Hypothalamus (tissue), 51 donors: ENCODE results near the gene PRAMEF12.
"Not testable (repeated sequence)": the region's sequence is repeated elsewhere in the genome, so short reads cannot be mapped to it uniquely, and the experiment has no call there.

ENCODE experiments used
- DNase-seq, 51 donors: peaks; one replicate each; lab custom pipeline; 2025; lab: John Stamatoyannopoulos, UW

Gene PRAMEF12

DNA sequence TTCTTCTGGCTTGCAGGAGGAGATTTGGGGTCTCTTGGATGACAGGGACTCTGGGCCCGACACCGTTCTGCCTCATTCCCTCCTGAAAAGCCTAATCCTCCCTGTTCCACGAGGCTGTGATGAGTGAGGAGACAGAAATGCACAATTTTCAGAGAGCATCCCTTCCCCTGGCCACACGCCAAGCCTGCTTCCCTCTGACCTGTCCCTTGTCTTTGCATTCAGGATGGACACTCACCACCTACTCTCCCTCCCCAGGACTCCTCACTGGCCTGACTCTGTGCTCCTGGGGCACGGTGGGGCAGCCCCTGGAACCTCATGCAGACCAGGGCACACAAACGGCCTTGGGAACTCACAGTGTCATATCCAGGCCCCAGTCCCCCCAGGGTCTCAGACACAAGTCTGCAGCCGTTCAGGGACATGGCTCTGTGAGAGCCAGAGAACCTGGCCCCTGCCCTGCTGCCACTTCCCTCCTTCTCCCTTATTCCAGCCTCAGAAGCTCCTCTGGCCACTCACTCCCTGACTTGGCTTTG is 3.5 kb upstream of the PRAMEF12 start:
- no peak for DNase-seq

- DNase-seq, result no peak
Measured at GRCh38 chr1:12770620-12771019, 2.9 kb upstream of the PRAMEF12 start.

GRCh38 chr1:12771186-12771585 is 2.4 kb upstream of the PRAMEF12 start:
- no peak for DNase-seq

DNA sequence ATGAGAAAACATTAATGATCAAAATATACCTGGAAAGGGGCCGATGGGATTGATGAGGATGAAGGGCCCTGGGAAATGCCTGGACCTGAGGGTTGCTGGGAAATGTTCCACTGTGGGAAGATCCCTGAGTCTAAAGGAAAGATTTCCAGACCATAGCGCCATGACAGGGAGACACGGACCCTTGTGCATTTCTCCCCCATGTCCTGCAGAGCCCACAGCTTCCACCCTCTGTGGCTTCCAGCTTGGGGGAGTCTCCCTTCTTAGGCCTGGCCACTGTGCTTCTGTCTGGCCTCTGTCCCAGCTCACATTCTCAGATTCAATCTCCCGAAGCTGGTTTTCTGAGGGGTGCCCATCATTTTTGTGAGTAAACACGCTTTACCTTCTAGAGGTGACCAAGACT is 1.0 kb upstream of the PRAMEF12 start:
- DNase-seq, result no peak

DNA sequence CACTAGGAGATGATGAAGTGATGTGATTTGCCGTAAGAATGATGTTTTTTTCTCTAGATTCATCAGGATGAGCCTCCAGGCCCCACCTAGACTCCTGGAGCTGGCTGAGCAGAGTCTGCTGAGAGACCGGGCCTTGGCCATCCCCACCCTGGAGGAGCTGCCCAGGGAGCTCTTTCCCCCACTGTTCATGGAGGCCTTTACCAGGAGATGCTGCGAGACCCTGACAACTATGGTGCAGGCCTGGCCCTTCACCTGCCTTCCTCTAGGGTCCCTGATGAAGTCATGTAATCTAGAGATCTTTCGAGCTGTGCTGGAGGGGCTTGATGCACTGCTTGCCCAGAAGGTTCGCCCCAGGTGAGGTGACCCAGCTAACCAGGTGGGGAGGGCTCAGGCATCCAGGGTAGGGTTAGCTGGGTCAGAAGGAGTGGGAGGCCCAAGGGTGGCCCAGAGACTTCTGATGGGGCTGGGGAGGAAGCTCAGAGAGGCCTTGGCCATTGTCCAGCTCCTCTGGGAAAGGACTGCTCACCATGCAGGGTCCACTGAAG is 1.3 kb downstream of the PRAMEF12 start:
- no peak for DNase-seq

DNA sequence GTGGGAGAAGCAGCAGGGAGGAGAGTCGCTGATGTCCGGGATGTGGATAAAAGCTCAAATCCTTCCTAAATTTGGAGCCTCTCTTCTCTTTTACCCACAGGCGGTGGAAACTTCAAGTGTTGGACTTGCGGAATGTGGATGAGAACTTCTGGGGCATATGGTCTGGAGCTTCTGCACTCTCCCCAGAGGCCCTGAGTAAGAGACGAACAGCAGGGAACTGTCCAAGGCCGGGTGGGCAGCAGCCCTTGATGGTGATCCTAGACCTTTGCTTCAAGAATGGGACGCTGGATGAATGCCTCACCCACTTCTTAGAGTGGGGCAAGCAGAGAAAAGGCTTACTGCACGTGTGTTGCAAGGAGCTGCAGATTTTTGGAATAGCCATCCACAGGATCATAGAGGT is 1.9 kb downstream of the PRAMEF12 start:
- DNase-seq, result no peak

DNA sequence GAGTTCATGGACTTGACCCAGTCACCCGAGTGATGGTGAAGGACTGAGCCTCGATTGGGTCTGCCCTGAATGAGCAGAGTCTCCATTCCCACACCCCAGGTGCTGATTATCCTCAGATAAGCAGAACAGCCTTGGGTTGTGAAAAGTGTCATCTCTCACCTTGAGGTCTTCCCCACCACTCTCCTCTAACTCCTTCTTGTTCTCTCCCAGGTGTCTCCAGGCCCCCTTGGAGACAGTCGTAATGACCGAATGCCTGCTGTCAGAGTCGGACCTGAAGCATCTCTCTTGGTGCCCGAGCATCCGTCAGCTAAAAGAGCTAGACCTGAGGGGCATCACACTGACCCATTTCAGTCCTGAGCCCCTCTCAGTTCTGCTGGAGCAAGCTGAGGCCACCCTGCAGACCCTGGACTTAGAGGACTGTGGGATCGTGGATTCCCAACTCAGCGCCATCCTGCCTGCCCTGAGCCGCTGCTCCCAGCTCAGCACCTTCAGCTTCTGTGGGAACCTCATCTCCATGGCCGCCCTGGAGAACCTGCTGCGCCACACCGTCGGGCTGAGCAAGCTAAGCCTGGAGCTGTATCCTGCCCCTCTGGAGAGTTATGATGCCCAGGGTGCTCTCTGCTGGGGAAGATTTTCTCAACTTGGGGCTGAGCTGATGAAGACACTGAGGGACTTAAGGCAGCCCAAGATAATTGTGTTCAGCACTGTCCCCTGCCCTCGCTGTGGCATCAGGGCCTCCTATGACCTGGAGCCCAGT is 3.4 kb downstream of the PRAMEF12 start:
- DNase-seq, result no peak

- DNase-seq, result no peak
Measured at GRCh38 chr1:12778061-12778460, 4.5 kb downstream of the PRAMEF12 start.

- DNase-seq, result no peak
Measured at GRCh38 chr1:12778907-12779306, 5.4 kb downstream of the PRAMEF12 start.

DNA sequence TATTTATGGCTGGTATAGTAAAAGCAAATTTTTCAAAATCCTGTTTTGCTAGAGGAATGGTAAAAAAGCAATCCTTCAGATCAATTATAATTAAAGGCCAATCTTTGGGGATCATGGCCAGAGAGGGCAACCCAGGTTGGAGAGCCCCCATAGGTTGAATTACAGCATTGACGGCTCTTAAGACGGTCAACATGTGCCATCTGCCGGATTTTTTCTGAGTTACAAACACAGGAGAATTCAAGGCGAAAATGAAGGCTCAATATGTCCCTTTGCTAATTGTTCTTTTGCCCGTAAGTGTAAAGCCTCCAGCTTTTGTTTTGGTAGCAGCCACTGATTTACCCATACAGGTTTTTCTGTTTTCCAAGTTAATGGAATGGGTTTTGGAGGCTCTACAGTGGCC is 8.0 kb downstream of the PRAMEF12 start:
- not testable (repeated sequence) for DNase-seq

DNA sequence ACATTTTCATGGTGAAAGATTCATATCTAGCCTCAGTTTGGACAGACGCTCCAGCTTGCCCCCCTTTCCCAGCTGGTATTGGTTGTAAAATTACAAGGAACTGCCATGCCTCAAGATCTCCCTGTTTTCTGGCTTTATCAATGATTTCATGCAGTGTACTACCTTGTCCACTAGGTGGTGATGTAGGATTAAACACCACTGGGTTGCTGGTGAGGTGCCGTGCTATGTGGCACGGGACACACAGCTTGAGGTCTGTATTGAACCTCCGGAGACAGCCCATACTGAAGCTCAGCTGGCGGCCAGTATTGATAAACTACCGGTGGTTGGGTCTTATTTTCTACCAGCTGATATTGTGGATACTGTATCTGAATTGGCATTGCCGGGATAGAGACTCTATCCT is 10.2 kb downstream of the PRAMEF12 start:
- DNase-seq, result not testable (repeated sequence)

GRCh38 chr1:12784729-12785128 is 11.2 kb downstream of the PRAMEF12 start:
- DNase-seq, result not testable (repeated sequence)

- DNase-seq, result not testable (repeated sequence)
Measured at GRCh38 chr1:12791097-12791496, 17.6 kb downstream of the PRAMEF12 start, which contains the start of gene PRAMEF1. PRAMEF1 (plus strand) TSS chr1:12791397; CDS start chr1:12793228, 1,831 bp downstream.

DNA sequence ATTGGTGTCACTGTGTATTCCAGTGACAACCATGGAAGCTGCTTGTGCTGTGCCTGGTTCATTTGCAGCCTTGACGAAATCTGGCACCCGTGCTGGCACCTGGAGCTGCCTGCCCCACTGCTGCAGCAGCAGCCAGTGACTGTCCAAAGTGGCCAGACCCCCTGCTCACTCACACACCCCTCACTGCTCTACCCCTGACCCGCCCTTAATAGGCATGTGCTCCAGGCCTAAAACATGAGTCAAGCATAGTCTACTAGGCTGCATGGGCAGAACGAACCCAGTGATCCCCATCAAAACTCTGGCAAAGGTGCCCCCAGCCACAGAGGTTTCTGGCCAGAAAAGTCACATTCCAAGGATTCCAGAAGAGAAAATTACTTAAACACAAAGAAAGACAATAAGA is 25.4 kb downstream of the PRAMEF12 start:
- no peak for DNase-seq

- DNase-seq, result no peak
Measured at GRCh38 chr1:12799730-12800129, 26.2 kb downstream of the PRAMEF12 start.

DNA sequence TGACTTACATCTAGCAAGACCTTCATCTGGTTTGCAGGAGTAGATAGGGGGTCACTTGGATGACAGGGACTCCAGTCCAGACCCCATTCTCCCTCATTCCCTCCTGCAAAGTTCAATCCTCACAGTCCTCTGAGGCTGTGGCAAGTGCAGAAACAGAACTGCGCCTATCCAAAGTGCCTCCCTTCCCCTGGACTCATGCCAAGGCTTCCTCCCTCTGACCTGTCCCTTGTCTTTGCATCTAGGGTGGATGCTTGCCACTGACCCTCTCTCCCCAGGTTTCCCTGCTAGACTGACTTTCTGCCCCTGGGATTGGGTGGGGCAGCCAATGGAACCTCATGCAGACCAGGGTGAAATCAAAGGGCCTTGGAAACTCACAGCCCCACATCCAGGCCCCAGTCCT is 36.4 kb downstream of the PRAMEF12 start:
- DNase-seq, result no peak

DNA sequence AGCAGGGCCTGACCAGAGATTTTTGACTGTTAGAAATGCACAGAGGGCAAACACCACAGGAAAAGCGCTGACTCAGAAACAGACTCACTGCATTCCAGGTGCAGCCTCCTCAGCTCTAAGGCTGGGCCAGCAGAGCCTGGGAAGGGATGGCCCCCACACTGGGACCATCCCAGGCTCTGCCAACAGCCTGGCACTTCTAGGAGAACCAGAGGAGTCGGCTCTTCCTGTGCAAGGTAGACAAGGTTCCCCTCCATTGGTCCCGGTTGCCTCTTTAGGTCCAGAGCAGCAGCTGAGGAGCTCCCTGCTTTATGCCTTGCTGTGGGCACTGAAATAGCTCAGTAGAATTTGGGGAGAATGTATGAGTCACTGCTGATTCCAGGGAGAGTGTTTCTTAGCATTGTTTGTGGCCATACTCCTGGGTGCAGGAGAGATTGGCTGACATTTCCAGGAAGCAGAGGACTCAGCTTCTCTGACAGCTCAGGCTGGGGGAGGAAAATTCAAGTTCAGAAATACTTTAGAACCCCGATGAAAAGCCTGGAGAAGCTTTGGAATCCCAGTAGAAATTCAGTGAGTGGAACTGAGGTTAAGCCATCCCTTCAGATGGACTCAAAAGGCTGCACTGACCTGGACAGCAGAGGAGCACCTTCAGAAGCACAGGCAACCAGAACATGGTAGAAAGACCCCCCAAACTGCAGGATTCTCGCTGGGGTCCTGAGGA is 37.3 kb downstream of the PRAMEF12 start:
- DNase-seq, result no peak

- no peak for DNase-seq
Measured at GRCh38 chr1:12811409-12811784, 37.9 kb downstream of the PRAMEF12 start.

- DNase-seq, result not testable (repeated sequence)
Measured at GRCh38 chr1:12819061-12819460, 45.5 kb downstream of the PRAMEF12 start.
